MM.1S (cell line): ENCODE measurements around the gene PRTN3.
"Not testable (repeated sequence)": the region's sequence is repeated elsewhere in the genome, so short reads cannot be mapped to it uniquely, and the experiment has no call there.

ENCODE experiments used
- EZH2phosphoT487 ChIP-seq: fragments of 300-600 bp; sonication (generic); IDR thresholded peaks from 2 replicates; pipeline ENCODE4 v1.6.1; 2018; ENCODE audit warnings: antibody characterized with exemption, low read length
- TF ChIP-seq, protein P1 (sequence below): fragments of 300-600 bp; sonication (generic); IDR thresholded peaks from 2 replicates; pipeline ENCODE4 v1.5.1; 2016; ENCODE audit warnings: antibody characterized with exemption, low read length, mixed read lengths

DNA sequence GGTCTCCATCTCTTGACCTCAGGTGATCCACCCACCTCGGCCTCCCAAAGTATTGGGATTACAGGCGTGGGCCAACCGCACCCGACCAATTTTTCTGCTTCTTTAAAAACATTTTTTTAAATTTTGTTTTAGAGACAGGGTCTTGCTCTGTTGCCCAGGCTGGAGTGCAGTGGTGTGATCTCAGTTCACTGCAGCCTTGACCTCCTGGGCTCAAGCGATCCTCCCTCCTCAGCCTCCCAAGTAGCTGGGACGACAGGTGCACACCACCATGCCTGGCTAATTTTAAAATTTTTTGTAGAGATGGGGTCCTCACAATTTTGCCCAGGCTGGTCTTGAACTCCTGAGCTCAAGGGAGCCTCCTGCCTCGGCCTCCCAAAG lies 2.0 kb downstream of the PRTN3 start:
- TF ChIP-seq, protein P1, sequence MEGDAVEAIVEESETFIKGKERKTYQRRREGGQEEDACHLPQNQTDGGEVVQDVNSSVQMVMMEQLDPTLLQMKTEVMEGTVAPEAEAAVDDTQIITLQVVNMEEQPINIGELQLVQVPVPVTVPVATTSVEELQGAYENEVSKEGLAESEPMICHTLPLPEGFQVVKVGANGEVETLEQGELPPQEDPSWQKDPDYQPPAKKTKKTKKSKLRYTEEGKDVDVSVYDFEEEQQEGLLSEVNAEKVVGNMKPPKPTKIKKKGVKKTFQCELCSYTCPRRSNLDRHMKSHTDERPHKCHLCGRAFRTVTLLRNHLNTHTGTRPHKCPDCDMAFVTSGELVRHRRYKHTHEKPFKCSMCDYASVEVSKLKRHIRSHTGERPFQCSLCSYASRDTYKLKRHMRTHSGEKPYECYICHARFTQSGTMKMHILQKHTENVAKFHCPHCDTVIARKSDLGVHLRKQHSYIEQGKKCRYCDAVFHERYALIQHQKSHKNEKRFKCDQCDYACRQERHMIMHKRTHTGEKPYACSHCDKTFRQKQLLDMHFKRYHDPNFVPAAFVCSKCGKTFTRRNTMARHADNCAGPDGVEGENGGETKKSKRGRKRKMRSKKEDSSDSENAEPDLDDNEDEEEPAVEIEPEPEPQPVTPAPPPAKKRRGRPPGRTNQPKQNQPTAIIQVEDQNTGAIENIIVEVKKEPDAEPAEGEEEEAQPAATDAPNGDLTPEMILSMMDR, result not testable (repeated sequence)
- TF ChIP-seq EZH2phosphoT487, result not testable (repeated sequence)
